HepG2 (cell line): ENCODE measurements around the gene PLPPR2. TPM values are rescaled to one million over a fixed set of nuclear protein-coding genes. Genes with fewer than 3 reads are reported as not detected.

Source experiments
- ATAC-seq: fragments of 200-7000 bp; cut with Tn5 transposase; 3 replicates; pipeline ENCODE4 v1.9.1; 2020; ENCODE audit warnings: mild to moderate bottlenecking, moderate library complexity
- BruUV-seq: library from RNA; stranded (reverse); fragments of 400-500 nt; replicated peaks from 2 replicates; lab custom pipeline; 2021; lab: Mats Ljungman, UMichigan
- CTCF ChIA-PET: fragments of 300-600 bp; formaldehyde crosslinking; extraction: SDS; loops from one replicate; lab custom pipeline; 2021; ENCODE audit warnings: low total read pairs, inconsistent platforms, low intra/inter-chr PET ratio; lab: Yijun Ruan, JAX
- POLR2A ChIA-PET: fragments of 350-600 bp; sonication (Branson Sonifier 250); formaldehyde crosslinking; loops from one replicate; lab custom pipeline; 2020; ENCODE audit warnings: antibody characterized with exemption, inconsistent platforms; lab: Yijun Ruan, JAX
- DNase-seq: peaks from one replicate; pipeline ENCODE4 v3.0.0-alpha.2; 2015; ENCODE audit warnings: low spot score
- FAIRE-seq: peaks from 3 replicates; lab custom pipeline; 2011; peaks lifted over from hg19 to GRCh38; lab: Jason Lieb, UNC
- H2AFZ ChIP-seq: one replicate; pipeline ENCODE4 v1.6.1; 2011; ENCODE audit warnings: low read length, inconsistent platforms
- H3K27ac ChIP-seq: fragments of 300-600 bp; 3 replicates; pipeline ENCODE4 v1.8.0; 2011; ENCODE audit warnings: mixed run types, mild to moderate bottlenecking, mixed read lengths, low read length, inconsistent platforms; ENCODE audit not compliant: insufficient read depth; ENCODE audit errors: extremely low read length
- H3K27me3 ChIP-seq, 2 experiments: fragments of 200-600 bp in 1 of 2; 2 replicates in 1 of 2; 3 replicates in 1 of 2; pipeline versions ENCODE4 v1.6.0 to v1.8.0; 2011; ENCODE audit warnings: low read length in 2 of 2, mild to moderate bottlenecking in 2 of 2, moderate library complexity in 2 of 2, inconsistent platforms in 1 of 2; ENCODE audit not compliant: insufficient read depth in 2 of 2, control insufficient read depth in 1 of 2
- H3K36me3 ChIP-seq, 2 experiments: fragments of 200-600 bp in 1 of 2; replicated peaks in 1 of 2; 2 replicates in 1 of 2; 3 replicates in 1 of 2; pipeline versions ENCODE4 v1.5.1 to v1.8.0; 2011; ENCODE audit warnings: low read length in 2 of 2, inconsistent platforms in 1 of 2; ENCODE audit not compliant: insufficient read depth in 2 of 2, control insufficient read depth in 1 of 2
- H3K4me1 ChIP-seq: 2 replicates; pipeline ENCODE4 v1.5.1; 2012; ENCODE audit warnings: low read length, inconsistent platforms; ENCODE audit not compliant: insufficient read depth
- H3K4me2 ChIP-seq: 2 replicates; pipeline ENCODE4 v1.6.0; 2011; ENCODE audit warnings: low read depth, low read length, inconsistent platforms
- H3K4me3 ChIP-seq, 3 experiments: fragments of 200-600 bp in 1 of 3; sonication (generic), shearing (Covaris generic) in 1 of 3; replicated peaks in 1 of 3; 2 replicates each; pipeline ENCODE4 v1.5.1; 2011 to 2016; ENCODE audit warnings: low read length in 3 of 3, inconsistent platforms in 2 of 3, low read depth in 2 of 3, mild to moderate bottlenecking in 2 of 3, control low read depth in 1 of 3, mixed read lengths in 1 of 3; ENCODE audit not compliant: insufficient read depth in 1 of 3
- H3K79me2 ChIP-seq: one replicate; pipeline ENCODE4 v1.6.1; 2011; ENCODE audit warnings: low read length, inconsistent platforms; ENCODE audit not compliant: insufficient read depth
- H3K9ac ChIP-seq: 2 replicates; pipeline ENCODE4 v1.6.0; 2011; ENCODE audit warnings: mild to moderate bottlenecking, low read depth, low read length, inconsistent platforms; ENCODE audit not compliant: insufficient read depth
- H3K9me3 ChIP-seq: 2 replicates; pipeline ENCODE4 v1.5.1; 2012; ENCODE audit warnings: mild to moderate bottlenecking, low read length
- H4K20me1 ChIP-seq: 2 replicates; pipeline ENCODE4 v1.6.0; 2011; ENCODE audit warnings: inconsistent platforms, mild to moderate bottlenecking, low read length, moderate library complexity; ENCODE audit not compliant: insufficient read depth
- CAMTA2 ChIP-seq: sonication (generic); formaldehyde crosslinking; IDR thresholded peaks from 2 replicates; pipeline ENCODE4 v1.4.0; 2020; ENCODE audit warnings: mild to moderate bottlenecking, missing genetic modification reagents, borderline replicate concordance
- CHD2 ChIP-seq: IDR thresholded peaks from 2 replicates; pipeline ENCODE4 v1.6.1; 2011; ENCODE audit warnings: low read depth, low read length, improper control_type of control experiment
- FOXA3 ChIP-seq: IDR thresholded peaks from 2 replicates; pipeline ENCODE4 v1.6.1; 2016; ENCODE audit warnings: missing genetic modification reagents, missing compliant biosample characterization
- HMG20A ChIP-seq: IDR thresholded peaks from 2 replicates; pipeline ENCODE4 v1.6.1; 2016; ENCODE audit warnings: borderline replicate concordance
- HNF4G ChIP-seq, 2 experiments: sonication (generic) in 1 of 2; formaldehyde crosslinking in 1 of 2; IDR thresholded peaks; 2 replicates each; pipeline versions ENCODE4 v1.4.0 to v1.6.1; 2011 to 2020; ENCODE audit warnings: borderline replicate concordance in 2 of 2, low read depth in 2 of 2, mild to moderate bottlenecking in 2 of 2, low read length in 1 of 2, missing genetic modification reagents in 1 of 2, moderate library complexity in 1 of 2
- NR2C2 ChIP-seq: sonication (generic); formaldehyde crosslinking; IDR thresholded peaks from 2 replicates; pipeline ENCODE4 v1.4.0; 2020; ENCODE audit warnings: missing genetic modification reagents, mild to moderate bottlenecking, moderate library complexity, borderline replicate concordance
- NR2F1 ChIP-seq, 2 experiments: fragments of 450-650 bp in 1 of 2; formaldehyde crosslinking in 1 of 2; IDR thresholded peaks; 2 replicates each; pipeline versions ENCODE4 v1.5.0 to v1.6.1; 2016 to 2020; ENCODE audit warnings: mild to moderate bottlenecking in 1 of 2, missing compliant biosample characterization in 1 of 2, missing genetic modification reagents in 1 of 2, moderate library complexity in 1 of 2
- NR2F2 ChIP-seq: IDR thresholded peaks from 2 replicates; pipeline ENCODE4 v1.6.1; 2012; ENCODE audit warnings: low read depth, inconsistent platforms, borderline replicate concordance
- NR2F6 ChIP-seq, 2 experiments: IDR thresholded peaks; 2 replicates each; pipeline ENCODE4 v1.6.1; 2016; ENCODE audit warnings: antibody characterized with exemption in 1 of 2, mild to moderate bottlenecking in 1 of 2
- SCMH1 ChIP-seq: sonication (generic); formaldehyde crosslinking; IDR thresholded peaks from 2 replicates; pipeline ENCODE4 v1.9.0; 2021; ENCODE audit warnings: missing genetic modification reagents, mild to moderate bottlenecking, borderline replicate concordance
- SPEN ChIP-seq: sonication (generic); formaldehyde crosslinking; IDR thresholded peaks from 2 replicates; pipeline ENCODE4 v1.5.1; 2020; ENCODE audit warnings: low read depth, mild to moderate bottlenecking, missing genetic modification reagents
- ZBTB49 ChIP-seq: sonication (generic); formaldehyde crosslinking; IDR thresholded peaks from 2 replicates; pipeline ENCODE4 v1.4.0; 2020; ENCODE audit warnings: missing genetic modification reagents, borderline replicate concordance
- ZBTB7A ChIP-seq: sonication (generic); formaldehyde crosslinking; IDR thresholded peaks from 2 replicates; pipeline ENCODE4 v1.8.0; 2022; ENCODE audit warnings: mild to moderate bottlenecking, missing genetic modification reagents
- ZNF343 ChIP-seq: sonication (generic); formaldehyde crosslinking; IDR thresholded peaks from 2 replicates; pipeline ENCODE4 v1.4.0; 2020; ENCODE audit warnings: mild to moderate bottlenecking, missing genetic modification reagents
- ZNF431 ChIP-seq: sonication (generic); formaldehyde crosslinking; IDR thresholded peaks from 2 replicates; pipeline ENCODE4 v1.9.0; 2022; ENCODE audit warnings: missing genetic modification reagents, low read depth, mild to moderate bottlenecking, borderline replicate concordance
- ZNF644 ChIP-seq: IDR thresholded peaks from 2 replicates; pipeline ENCODE4 v1.6.1; 2016; ENCODE audit warnings: low read depth
- WGBS: methylation state at CpG from one replicate; pipeline ENCODE4 v1.1.6; 2017; ENCODE audit warnings: low lambda C conversion rate; 5-methylcytosine and 5-hydroxymethylcytosine counted together
- in situ Hi-C: cut with HindIII; loops from 2 replicates; pipeline ENCODE4 v1.10.0; 2017; ENCODE audit warnings: low pct_unique_long_range_greater_than_20kb; ENCODE audit not compliant: extremely low pct_ligation_motif_present
- intact Hi-C: fragments of 100-400 bp; cut with micrococcal nuclease; formaldehyde crosslinking; loops from one replicate; pipeline ENCODE4 v1.10.0; 2022; ENCODE audit not compliant: unreplicated experiment
- polyA plus RNA-seq, 8 experiments: library from polyadenylated mRNA; depleted of rRNA in 3 of 8; stranded (reverse) in 7 of 8; unstranded in 1 of 8; fragments of >200 nt; fragmentation: Illumina TruSeq in 4 of 8; extraction: Trizol in 4 of 8; gene quantifications; 2 replicates each; pipeline versions ENCODE4 v1.2.1 to v1.2.3, GENCODE V29; 2011 to 2016; ENCODE audit warnings: low read depth in 4 of 8, missing spikeins in 1 of 8, mixed read lengths in 1 of 8; ENCODE audit not compliant: insufficient read depth in 1 of 8
- total RNA-seq, 5 experiments: library from RNA; depleted of rRNA; stranded (reverse); fragments of >200 nt; fragmentation: Illumina TruSeq; extraction: Trizol; gene quantifications; 2 replicates each; pipeline ENCODE4 v1.2.3, GENCODE V29; 2016; ENCODE audit warnings: low read depth in 1 of 5

The PLPPR2 gene
- total and polyA plus RNA-seq, 2 of the 13 experiments (the other 11 are each of a cell fraction or from before 2014, with no cell fraction given): 1.5 to 2.1 TPM

GRCh38 chr19:11400798-11401197, 45.6 kb downstream of the PLPPR2 start:
- H3K4me3 ChIP-seq: no peak overlapping the region
- no peak overlapping the region for H3K9ac ChIP-seq
- H4K20me1 ChIP-seq: no peaks in the 10 kb centered on the region
- no peaks in the 10 kb centered on the region for H3K79me2 ChIP-seq
- no peaks in the 10 kb centered on the region for H3K9me3 ChIP-seq
- no peak for ATAC-seq
- no peaks in the 10 kb centered on the region for H3K4me1 ChIP-seq
- H3K36me3 ChIP-seq: no peaks in the 10 kb centered on the region
- no peak for TF ChIP-seq CHD2
- TF ChIP-seq NR2F6 (IDR thresholded peaks at IDR 0.05): peak; percentile 30; the same call in 1 of the 2 replicates
- no peak for TF ChIP-seq NR2F6 (CRISPR knock-in tag; IDR thresholded peaks at IDR 0.05)
- no peak for TF ChIP-seq HMG20A (CRISPR knock-in tag)
- no peak for TF ChIP-seq ZNF644
- TF ChIP-seq SCMH1: no peak
- TF ChIP-seq SPEN (CRISPR knock-in tag): no peak
- 88% methylated on average over 1 of the region's 1 CpG for WGBS
- in situ Hi-C loops: no loop called here
- H3K4me2 ChIP-seq: no peak overlapping the region
- no TSS peak for BruUV-seq
- H2AFZ ChIP-seq: no peak overlapping the region
- ChIA-PET CTCF (no interaction called here), POLR2A (no interaction called here)
- intact Hi-C loops: no loop called here
- DNase-seq: no peak
- no peak overlapping the region for H3K27ac ChIP-seq
- H3K27me3 ChIP-seq: no peaks in the 10 kb centered on the region
- no peak for FAIRE-seq

DNA sequence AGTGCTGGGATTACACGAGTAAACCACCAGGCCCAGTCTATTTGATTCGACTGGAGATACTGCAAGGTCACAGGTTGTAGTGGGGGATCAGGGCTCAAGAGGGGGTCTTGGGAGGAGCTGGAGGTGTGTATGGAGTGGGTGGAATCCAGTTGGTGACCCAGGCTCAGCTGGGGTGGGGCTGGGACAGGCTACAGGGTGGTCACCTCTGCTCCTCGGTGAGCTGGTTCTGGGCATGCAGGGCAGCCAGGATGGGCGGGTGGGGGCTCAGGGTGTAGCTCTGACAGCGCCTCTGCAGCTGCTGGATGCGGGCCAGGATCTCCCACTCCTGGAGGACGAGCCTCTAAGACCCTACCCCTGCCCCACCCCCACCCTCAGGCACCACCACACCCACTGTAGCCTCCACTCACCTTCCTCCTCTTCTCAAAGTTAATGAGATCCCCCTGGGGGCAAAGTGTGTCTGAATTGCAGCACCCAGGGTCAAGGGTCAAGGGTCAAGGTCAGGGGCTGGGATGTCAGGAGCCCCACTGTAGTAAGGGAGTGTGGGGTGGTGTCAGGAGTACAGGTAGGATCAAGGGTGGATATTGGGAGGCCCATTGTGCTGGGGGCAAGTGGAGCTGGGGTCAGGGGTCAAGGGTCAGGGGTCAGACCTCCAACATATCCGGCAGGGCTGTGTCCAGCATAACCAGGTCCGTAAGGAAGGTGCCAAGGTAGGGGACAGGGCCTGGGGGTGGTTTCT, 46.7 kb downstream of the PLPPR2 start:
- H3K27me3 ChIP-seq: no peaks in the 10 kb centered on the region
- no peaks in the 10 kb centered on the region for H4K20me1 ChIP-seq
- intact Hi-C loops (no loop called here), in situ Hi-C loops (no loop called here)
- 100% methylated on average over 3 of the region's 9 CpGs for WGBS
- H3K9me3 ChIP-seq: no peaks in the 10 kb centered on the region
- CTCF ChIA-PET: no interaction called here
- DNase-seq: no peak
- no peak overlapping the region for H2AFZ ChIP-seq
- no peak for FAIRE-seq
- BruUV-seq: no TSS peak
- H3K27ac ChIP-seq: no peak overlapping the region
- H3K4me1 ChIP-seq: no peaks in the 10 kb centered on the region
- H3K36me3 ChIP-seq: no peaks in the 10 kb centered on the region
- no peak overlapping the region for H3K9ac ChIP-seq
- H3K4me2 ChIP-seq: no peak overlapping the region
- POLR2A ChIA-PET: interaction anchor here (1.3 kb wide), 1 partner anchor 17 kb away, joined by 3 read pairs; the partner anchor contains the start of gene RGL3
- H3K4me3 ChIP-seq: no peak overlapping the region
- ATAC-seq: no peak
- no peaks in the 10 kb centered on the region for H3K79me2 ChIP-seq
- no peak for TF ChIP-seq FOXA3 (CRISPR knock-in tag)
- peak in 1 of 2 experiments; percentile 74; a peak in 2 of 4 replicates for TF ChIP-seq NR2F1 (CRISPR knock-in tag; IDR thresholded peaks at IDR 0.05)
- no peak for TF ChIP-seq ZBTB7A
- TF ChIP-seq ZNF431: no peak
- peak; percentile 38; the same call in 1 of the 2 replicates for TF ChIP-seq HNF4G (IDR thresholded peaks at IDR 0.05; ENCODE audit: borderline replicate concordance, low read depth, low read length)
- no peak for TF ChIP-seq HNF4G (CRISPR knock-in tag; IDR thresholded peaks at IDR 0.05; ENCODE audit: borderline replicate concordance, low read depth)
- no peak for TF ChIP-seq CAMTA2 (CRISPR knock-in tag)
- TF ChIP-seq ZNF644: no peak
- TF ChIP-seq ZBTB49 (CRISPR knock-in tag): no peak
- peak; percentile 60; the same call in 1 of the 2 replicates for TF ChIP-seq NR2F2
- no peak for TF ChIP-seq ZNF343 (CRISPR knock-in tag)
- TF ChIP-seq NR2C2 (CRISPR knock-in tag): peak; percentile 77
